RWPE1 (cell line): ENCODE measurements around the gene POLR1B.

Experiments used
- CTCF ChIA-PET: fragments of 350-600 bp; sonication (Branson Sonifier 250); formaldehyde crosslinking; extraction: SDS; loops from one replicate; lab custom pipeline; 2021; lab: Yijun Ruan, JAX
- POLR2A ChIA-PET: fragments of 400-600 bp; formaldehyde crosslinking; extraction: SDS; loops from one replicate; lab custom pipeline; 2020; ENCODE audit warnings: antibody characterized with exemption; ENCODE audit not compliant: low non-redundant PET; lab: Yijun Ruan, JAX
- DNase-seq: peaks from one replicate; pipeline ENCODE4 v3.0.0; 2012; ENCODE audit warnings: low spot score
- H3K27ac ChIP-seq: fragments of 450-650 bp; 2 replicates; pipeline ENCODE4 v1.5.1; 2017
- CTCF ChIP-seq: fragments of 450-650 bp; conservative IDR thresholded peaks from 2 replicates; pipeline ENCODE4 v1.5.1; 2017; ENCODE audit warnings: low read depth, mild to moderate bottlenecking

Gene POLR1B

GRCh38 chr2:112600634-112601033 is 58.4 kb downstream of the POLR1B start:
- DNase-seq, result no peak
- no peak overlapping the region for H3K27ac ChIP-seq
- POLR2A ChIA-PET, result interaction anchor here (0.5 kb wide), 1 partner anchor 24 kb away, joined by 3 read pairs; no protein-coding TSS in a partner anchor
- CTCF ChIA-PET, result interaction anchor here (0.5 to 4.1 kb wide), 18 partner anchors 14 to 661 kb away, joined by 3 to 54 read pairs (median 3); partner anchors contain the start of gene CHCHD5
- TF ChIP-seq CTCF, result no peak

- ChIA-PET POLR2A (interaction anchor here (0.7 kb wide), 1 partner anchor 172 kb away, joined by 5 read pairs; no protein-coding TSS in a partner anchor), CTCF (no interaction called here)
- TF ChIP-seq CTCF, result no peak
- no peak overlapping the region for H3K27ac ChIP-seq
- DNase-seq, result no peak
Measured at GRCh38 chr2:112601754-112602153, 59.5 kb downstream of the POLR1B start.

- no peak for DNase-seq
- TF ChIP-seq CTCF, result no peak
- ChIA-PET CTCF (interaction anchor here (0.7 to 1.1 kb wide), 2 partner anchors 38 to 124 kb away, joined by 3 read pairs; no protein-coding TSS in a partner anchor), POLR2A (no interaction called here)
- no peak overlapping the region for H3K27ac ChIP-seq
Measured at GRCh38 chr2:112602917-112603316, 60.7 kb downstream of the POLR1B start.

- DNase-seq, result no peak
- CTCF ChIA-PET, result interaction anchor here (0.6 to 1.1 kb wide), 2 partner anchors 18 to 124 kb away, joined by 3 to 8 read pairs; no protein-coding TSS in a partner anchor
- H3K27ac ChIP-seq, result no peak overlapping the region
- TF ChIP-seq CTCF, result no peak
- POLR2A ChIA-PET, result no interaction called here
Measured at GRCh38 chr2:112603731-112604130, 61.5 kb downstream of the POLR1B start.

- TF ChIP-seq CTCF, result no peak
- POLR2A ChIA-PET, result no interaction called here
- CTCF ChIA-PET, result interaction anchor here (1.0 kb wide), 1 partner anchor 122 kb away, joined by 6 read pairs; no protein-coding TSS in a partner anchor
- DNase-seq, result no peak
- no peak overlapping the region for H3K27ac ChIP-seq
Measured at GRCh38 chr2:112604952-112605351, 62.7 kb downstream of the POLR1B start.

- DNase-seq, result no peak
- TF ChIP-seq CTCF, result no peak
- POLR2A ChIA-PET, result no interaction called here
- H3K27ac ChIP-seq, result no peak overlapping the region
- CTCF ChIA-PET, result no interaction called here
Measured at GRCh38 chr2:112605926-112606325, 63.7 kb downstream of the POLR1B start.
